CD14-positive monocyte (primary cell): ENCODE data around the gene PCDHGA8. TPM values are rescaled to one million over a fixed set of nuclear protein-coding genes. Genes with fewer than 3 reads are reported as not detected.
A peak's percentile ranks its signal among the peaks of the same experiment; 100 is the strongest.

ENCODE experiments used
- DNase-seq, 3 donors: peaks; one replicate each; pipeline ENCODE4 v3.0.0-alpha.2; 2011 to 2022
- H2AFZ ChIP-seq: 2 replicates; pipeline ENCODE4 v1.6.0; 2012; ENCODE audit warnings: mild to moderate bottlenecking, low read depth, low read length, inconsistent platforms; ENCODE audit not compliant: insufficient read depth, poor library complexity, severe bottlenecking
- H3K27ac ChIP-seq, 2 donors: 1 replicate in 1 of 2; 2 replicates in 1 of 2; pipeline ENCODE4 v1.5.1; 2012 to 2013; ENCODE audit warnings: low read length in 2 of 2, control low read depth in 1 of 2, inconsistent platforms in 1 of 2, low read depth in 1 of 2, mild to moderate bottlenecking in 1 of 2
- H3K27me3 ChIP-seq, 2 donors: one replicate each; pipeline versions ENCODE4 v1.6.0 to v1.6.1; 2011 to 2013; ENCODE audit warnings: low read length in 2 of 2; ENCODE audit not compliant: control insufficient read depth in 2 of 2, insufficient read depth in 2 of 2
- H3K36me3 ChIP-seq, 2 donors: replicated peaks in 1 of 2; 1 replicate in 1 of 2; 2 replicates in 1 of 2; pipeline versions ENCODE4 v1.5.1 to v1.6.1; 2012 to 2013; ENCODE audit warnings: low read length in 2 of 2, control low read depth in 1 of 2, inconsistent platforms in 1 of 2, mild to moderate bottlenecking in 1 of 2; ENCODE audit not compliant: insufficient read depth in 2 of 2, control insufficient read depth in 1 of 2
- H3K4me1 ChIP-seq, 2 donors: 1 replicate in 1 of 2; 2 replicates in 1 of 2; pipeline versions ENCODE4 v1.5.1 to v1.6.1; 2012 to 2013; ENCODE audit warnings: low read length in 2 of 2, control low read depth in 1 of 2, inconsistent platforms in 1 of 2, mild to moderate bottlenecking in 1 of 2, moderate library complexity in 1 of 2; ENCODE audit not compliant: insufficient read depth in 2 of 2, control insufficient read depth in 1 of 2
- H3K4me2 ChIP-seq: replicated peaks from 2 replicates; pipeline ENCODE3; 2012; ENCODE audit warnings: low read length, moderate library complexity, mild to moderate bottlenecking; ENCODE audit not compliant: poor library complexity, severe bottlenecking; ENCODE audit errors: extremely low read depth
- H3K4me3 ChIP-seq, 3 experiments: fragments of 200-600 bp in 1 of 3; sonication (generic) in 1 of 3; replicated peaks in 1 of 3; 1 replicate in 2 of 3; 2 replicates in 1 of 3; pipeline ENCODE4 v1.5.1; 2011 to 2013; ENCODE audit warnings: low read length in 3 of 3, mild to moderate bottlenecking in 3 of 3, control low read depth in 2 of 3, low read depth in 2 of 3, inconsistent platforms in 1 of 3, moderate library complexity in 1 of 3
- H3K79me2 ChIP-seq: 2 replicates; pipeline ENCODE4 v1.6.0; 2012; ENCODE audit warnings: mild to moderate bottlenecking, control low read depth, inconsistent platforms, low read length, moderate library complexity; ENCODE audit not compliant: insufficient read depth
- H3K9ac ChIP-seq: 2 replicates; pipeline ENCODE4 v1.6.0; 2017; ENCODE audit warnings: low read length, mild to moderate bottlenecking; ENCODE audit not compliant: insufficient read depth, poor library complexity, severe bottlenecking
- H3K9me3 ChIP-seq, 2 donors: replicated peaks in 1 of 2; 1 replicate in 1 of 2; 2 replicates in 1 of 2; pipeline versions ENCODE4 v1.5.1 to v1.6.1; 2012 to 2013; ENCODE audit warnings: low read length in 2 of 2, control low read depth in 1 of 2; ENCODE audit not compliant: control insufficient read depth in 1 of 2, insufficient read depth in 1 of 2
- H4K20me1 ChIP-seq: 2 replicates; pipeline ENCODE4 v1.6.0; 2012; ENCODE audit warnings: mild to moderate bottlenecking, low read length, control low read depth, moderate library complexity; ENCODE audit not compliant: insufficient read depth
- H3K27ac Mint-ChIP-seq, 7 donors: one replicate each; pipeline ENCODE4 v1.8.0; 2020; ENCODE audit warnings: mild to moderate bottlenecking in 7 of 7, mixed read lengths in 7 of 7, moderate library complexity in 6 of 7, inconsistent platforms in 2 of 7
- H3K27me3 Mint-ChIP-seq, 3 donors: one replicate each; pipeline ENCODE4 v1.8.0; 2021 to 2022; ENCODE audit warnings: low read depth in 3 of 3, mild to moderate bottlenecking in 3 of 3, mixed read lengths in 3 of 3, moderate library complexity in 3 of 3, inconsistent platforms in 1 of 3
- H3K36me3 Mint-ChIP-seq, 2 donors: one replicate each; pipeline ENCODE4 v1.8.0; 2020; ENCODE audit warnings: mixed read lengths in 2 of 2, inconsistent platforms in 1 of 2, mild to moderate bottlenecking in 1 of 2
- H3K4me1 Mint-ChIP-seq: one replicate; pipeline ENCODE4 v1.8.0; 2020; ENCODE audit warnings: mild to moderate bottlenecking, mixed read lengths
- H3K4me3 Mint-ChIP-seq, 2 donors: one replicate each; pipeline ENCODE4 v1.8.0; 2020; ENCODE audit warnings: mild to moderate bottlenecking in 2 of 2, mixed read lengths in 2 of 2, moderate library complexity in 1 of 2
- H3K9me3 Mint-ChIP-seq, 7 donors: one replicate each; pipeline ENCODE4 v1.8.0; 2020 to 2022; ENCODE audit warnings: mixed read lengths in 7 of 7, mild to moderate bottlenecking in 6 of 7, moderate library complexity in 6 of 7, inconsistent platforms in 2 of 7
- CTCF ChIP-seq: fragments of 200-600 bp; IDR thresholded peaks from one replicate; pipeline ENCODE4 v1.8.0; 2022; ENCODE audit warnings: antibody characterized with exemption, mild to moderate bottlenecking
- WGBS: methylation state at CpG from one replicate; pipeline ENCODE4 v1.1.5; 2013; ENCODE audit warnings: missing lambda C conversion rate; ENCODE audit not compliant: insufficient coverage; 5-methylcytosine and 5-hydroxymethylcytosine counted together
- intact Hi-C, 2 donors: fragments of 100-400 bp; cut with micrococcal nuclease; formaldehyde crosslinking; loops; one replicate each; pipeline versions ENCODE4 v1.15.0 to v1.15.1; 2023
- polyA plus RNA-seq, 3 donors: library from polyadenylated mRNA; depleted of rRNA in 1 of 3; unstranded in 2 of 3; stranded (reverse) in 1 of 3; fragments of 300-500 nt in 2 of 3; fragments of >200 nt in 1 of 3; fragmentation: Illumina TruSeq in 2 of 3; gene quantifications; 1 replicate in 2 of 3; 2 replicates in 1 of 3; pipeline ENCODE4 v1.2.3, GENCODE V29; 2012 to 2021

Gene PCDHGA8
- polyA plus RNA-seq, 3 donors: not detected

DNA sequence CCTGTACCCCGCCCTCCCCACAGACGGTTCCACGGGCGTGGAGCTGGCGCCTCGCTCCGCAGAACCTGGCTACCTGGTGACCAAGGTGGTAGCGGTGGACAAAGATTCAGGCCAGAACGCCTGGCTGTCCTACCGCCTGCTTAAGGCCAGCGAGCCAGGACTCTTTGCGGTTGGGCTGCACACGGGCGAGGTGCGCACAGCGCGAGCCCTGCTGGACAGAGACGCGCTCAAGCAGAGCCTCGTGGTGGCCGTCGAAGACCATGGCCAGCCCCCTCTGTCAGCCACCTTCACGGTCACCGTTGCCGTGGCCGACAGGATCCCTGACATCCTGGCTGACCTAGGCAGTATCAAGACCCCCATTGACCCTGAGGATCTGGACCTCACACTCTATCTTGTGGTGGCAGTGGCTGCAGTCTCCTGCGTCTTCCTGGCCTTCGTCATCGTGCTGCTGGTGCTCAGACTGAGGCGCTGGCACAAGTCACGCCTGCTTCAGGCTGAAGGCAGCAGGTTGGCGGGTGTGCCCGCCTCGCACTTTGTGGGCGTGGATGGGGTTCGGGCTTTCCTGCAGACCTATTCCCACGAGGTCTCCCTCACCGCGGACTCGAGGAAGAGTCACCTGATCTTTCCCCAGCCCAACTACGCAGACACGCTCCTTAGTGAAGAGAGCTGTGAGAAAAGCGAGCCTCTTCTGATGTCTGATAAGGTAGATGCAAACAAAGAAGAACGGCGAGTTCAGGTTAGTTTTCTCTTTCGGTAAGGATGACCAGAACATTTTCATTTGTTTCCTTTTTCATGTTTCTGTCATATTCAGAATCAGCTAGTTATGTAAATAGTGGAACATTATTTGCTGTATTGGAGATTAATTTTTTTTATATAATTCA is 26.2 kb upstream of the PCDHGA8 start:
- no peak overlapping the region for H3K27ac ChIP-seq
- H3K79me2 ChIP-seq: no peaks in the 10 kb centered on the region
- WGBS: 36% methylated on average over 31 of the region's 46 CpGs
- no peak for DNase-seq
- H3K27ac Mint-ChIP-seq: no peak overlapping the region
- H3K4me3 Mint-ChIP-seq: peak overlapping the region in 1 of 2 donors; percentile 71
- H3K4me2 ChIP-seq: no peak overlapping the region
- no peak overlapping the region for H3K4me3 ChIP-seq
- no peaks in the 10 kb centered on the region for H4K20me1 ChIP-seq
- no peaks in the 10 kb centered on the region for H3K36me3 ChIP-seq
- peaks cover 52 to 68% of the 10 kb centered on the region in 2 donors for H3K9me3 ChIP-seq
- TF ChIP-seq CTCF: no peak
- H3K27me3 ChIP-seq: peaks cover 57 to 97% of the 10 kb centered on the region in 2 donors
- H3K36me3 Mint-ChIP-seq: peaks cover 11 to 14% of the 10 kb centered on the region in 2 donors
- intact Hi-C loops: no loop called here
- H3K9ac ChIP-seq: no peak overlapping the region
- H3K4me1 Mint-ChIP-seq: peaks cover 8% of the 10 kb centered on the region
- peaks cover 70 to 80% (median 78%) of the 10 kb centered on the region in 3 donors for H3K27me3 Mint-ChIP-seq
- no peaks in the 10 kb centered on the region for H3K4me1 ChIP-seq
- peaks cover 41 to 79% (median 70%) of the 10 kb centered on the region in 7 donors for H3K9me3 Mint-ChIP-seq
- H2AFZ ChIP-seq: no peak overlapping the region

DNA sequence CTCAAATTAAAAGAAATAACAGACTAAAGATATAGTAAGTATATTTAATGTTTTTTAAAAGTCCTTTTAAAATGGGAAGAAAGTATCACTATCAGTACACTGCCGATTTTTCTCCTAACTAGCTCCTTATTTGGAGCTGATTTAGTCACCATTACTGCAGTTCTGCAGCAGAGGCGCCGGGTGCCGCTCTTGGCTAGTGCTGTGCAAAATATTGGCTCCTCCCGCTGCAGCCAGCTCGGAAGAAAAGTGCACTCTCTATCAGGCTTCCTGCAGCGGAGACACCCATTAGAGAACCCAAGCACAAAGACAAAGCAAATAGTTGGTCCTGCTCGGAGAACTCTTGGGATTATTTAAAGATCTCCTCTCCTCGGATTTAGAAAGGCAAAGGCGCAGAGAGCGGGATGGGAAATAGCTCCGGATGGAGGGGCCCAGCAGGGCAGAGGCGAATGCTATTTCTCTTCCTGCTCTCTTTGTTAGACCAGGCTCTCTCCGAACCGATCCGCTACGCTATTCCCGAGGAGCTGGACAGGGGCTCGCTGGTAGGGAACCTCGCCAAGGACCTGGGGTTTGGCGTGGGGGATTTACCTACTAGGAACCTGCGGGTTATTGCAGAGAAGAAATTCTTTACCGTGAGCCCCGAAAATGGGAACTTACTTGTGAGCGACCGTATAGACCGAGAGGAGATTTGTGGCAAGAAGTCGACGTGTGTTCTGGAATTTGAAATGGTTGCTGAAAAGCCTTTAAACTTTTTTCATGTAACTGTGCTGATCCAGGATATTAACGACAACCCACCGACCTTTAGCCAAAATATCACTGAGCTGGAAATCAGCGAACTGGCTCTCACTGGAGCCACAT is 22.2 kb upstream of the PCDHGA8 start, which contains the start of gene PCDHGB3:
Gene PCDHGB3 (plus strand): TSS at position 249 of the 855 bp plus-strand sequence. CDS start 153 bp downstream, at position 402.
- no peaks in the 10 kb centered on the region for H4K20me1 ChIP-seq
- Mint-ChIP-seq H3K9me3 (peaks cover 44 to 79% (median 68%) of the 10 kb centered on the region in 7 donors), H3K4me1 (peaks cover 8% of the 10 kb centered on the region), H3K4me3 (peak within 1 kb of the TSS; percentile 68 to 88), H3K36me3 (peaks cover 6 to 12% of the 10 kb centered on the region in 2 donors), H3K27ac (no peak within 1 kb of the TSS), H3K27me3 (peaks cover 60 to 78% (median 75%) of the 10 kb centered on the region in 3 donors)
- H3K27me3 ChIP-seq: peaks cover 44 to 100% of the 10 kb centered on the region in 2 donors
- H3K4me2 ChIP-seq: peak within 1 kb of the TSS; percentile 58
- H3K36me3 ChIP-seq: no peaks in the 10 kb centered on the region
- DNase-seq: no peak
- no peaks in the 10 kb centered on the region for H3K79me2 ChIP-seq
- H3K9ac ChIP-seq: no peak within 1 kb of the TSS
- H3K4me1 ChIP-seq: no peaks in the 10 kb centered on the region
- H3K27ac ChIP-seq: no peak within 1 kb of the TSS
- 19% methylated on average over 30 of the region's 32 CpGs for WGBS
- no peak within 1 kb of the TSS for H2AFZ ChIP-seq
- peak within 1 kb of the TSS in 2 of 3 experiments; percentile 8 to 53 for H3K4me3 ChIP-seq
- peaks cover 59 to 66% of the 10 kb centered on the region in 2 donors for H3K9me3 ChIP-seq
- TF ChIP-seq CTCF: no peak
- intact Hi-C loops: no loop called here
